Measurements from ENCODE around the gene MSL3.
A peak's percentile ranks its signal among the peaks of the same experiment; 100 is the strongest.

MSL3 gene

DNA sequence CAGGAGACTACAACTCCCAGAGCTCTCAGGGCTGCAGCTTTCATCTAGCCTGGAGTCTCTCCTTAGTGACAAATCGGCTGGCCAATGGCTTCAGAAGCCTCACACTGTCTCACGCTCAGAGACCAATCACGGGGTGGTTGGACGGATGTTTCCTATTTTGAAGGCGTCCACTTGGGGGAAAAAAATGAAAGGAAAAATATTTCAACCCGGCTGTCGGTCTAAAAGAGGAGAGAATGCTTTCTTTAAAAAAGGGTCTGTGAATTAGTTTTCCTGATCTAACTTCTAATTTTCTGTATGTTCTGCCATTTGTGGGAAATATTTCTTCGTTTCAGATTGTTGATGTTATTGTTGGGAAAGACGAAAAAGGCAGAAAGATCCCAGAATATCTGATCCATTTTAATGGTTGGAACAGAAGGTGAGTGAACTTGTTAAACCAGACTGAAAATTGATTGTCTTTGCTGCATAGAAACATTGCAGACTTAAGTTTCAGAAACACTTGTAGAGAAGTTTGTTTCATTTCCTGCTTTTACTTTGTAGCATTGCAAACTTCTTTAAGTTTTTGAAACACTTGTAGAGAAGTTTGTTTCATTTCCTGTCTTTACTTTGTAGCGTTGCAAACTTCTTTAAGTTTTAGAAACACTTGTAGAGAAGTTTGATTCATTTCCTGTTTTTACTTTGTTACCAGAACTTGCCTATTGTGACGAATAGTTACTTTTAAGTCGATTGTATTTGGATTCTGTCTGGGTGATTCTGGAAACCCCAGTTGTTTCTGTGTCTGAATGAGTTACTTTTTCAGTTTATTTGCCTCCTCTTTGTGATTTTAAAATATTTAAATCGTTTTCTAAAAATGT, 1.6 kb downstream of the MSL3 start:
- peak in 1 of 2 donors; percentile 65 for DNase-seq

DNA sequence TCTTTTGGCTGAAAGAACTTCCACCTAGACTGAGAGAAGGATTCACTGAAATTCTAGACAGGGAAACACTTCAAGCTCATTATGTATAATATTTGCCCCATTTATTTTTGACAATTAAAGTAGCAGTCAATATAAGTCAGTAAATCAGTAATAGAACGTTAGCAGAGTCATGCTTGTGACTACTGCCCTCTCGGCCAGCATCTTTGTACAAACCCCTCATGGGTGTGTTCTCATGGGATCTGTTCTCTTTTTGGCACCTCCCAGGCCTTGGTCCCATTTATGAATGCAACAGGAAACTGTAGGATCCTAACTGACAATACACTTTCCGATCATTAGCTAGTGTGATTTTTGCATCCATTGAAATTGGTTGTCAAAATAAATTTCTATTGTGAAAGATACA, 2.9 kb downstream of the MSL3 start:
- DNase-seq, result no peak

DNA sequence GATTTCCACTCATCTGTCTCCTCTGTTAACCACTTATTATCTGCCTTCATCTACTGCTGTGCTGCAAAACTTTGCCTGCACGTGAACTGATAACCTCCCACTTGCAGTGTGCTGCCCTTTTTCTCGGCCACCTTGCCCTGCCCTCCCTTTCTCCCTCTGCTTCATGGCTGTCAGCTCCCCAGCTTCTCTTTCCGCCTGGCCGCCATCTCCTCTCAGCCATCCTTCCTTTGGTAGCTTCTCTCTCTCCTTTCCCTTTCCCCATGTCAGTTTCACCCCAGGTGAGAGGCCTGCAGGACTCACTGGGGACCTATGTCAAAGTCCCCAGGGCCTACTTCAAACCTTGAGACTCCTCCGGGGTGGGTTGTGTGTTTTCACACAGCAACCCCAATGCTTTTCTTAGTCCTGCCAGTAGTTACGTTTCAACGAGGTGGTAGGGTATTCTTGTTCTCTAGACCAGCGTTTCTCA, 6.6 kb downstream of the MSL3 start:
- no peak for DNase-seq

DNA sequence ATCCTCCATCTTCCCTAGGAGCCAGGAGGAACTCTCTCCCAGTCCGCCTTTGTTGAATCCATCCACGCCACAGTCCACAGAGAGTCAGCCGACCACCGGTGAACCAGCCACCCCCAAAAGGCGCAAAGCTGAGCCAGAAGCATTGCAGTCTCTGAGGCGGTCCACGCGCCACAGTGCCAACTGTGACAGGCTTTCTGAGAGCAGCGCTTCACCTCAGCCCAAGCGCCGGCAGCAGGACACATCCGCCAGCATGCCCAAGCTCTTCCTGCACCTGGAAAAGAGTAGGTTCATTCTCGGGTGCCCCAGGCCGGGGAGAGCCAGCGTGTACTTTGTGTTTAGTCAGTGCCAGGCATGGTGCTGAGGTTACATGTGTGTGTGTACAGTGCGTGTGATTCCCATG, 7.4 kb downstream of the MSL3 start:
- DNase-seq, result no peak

DNA sequence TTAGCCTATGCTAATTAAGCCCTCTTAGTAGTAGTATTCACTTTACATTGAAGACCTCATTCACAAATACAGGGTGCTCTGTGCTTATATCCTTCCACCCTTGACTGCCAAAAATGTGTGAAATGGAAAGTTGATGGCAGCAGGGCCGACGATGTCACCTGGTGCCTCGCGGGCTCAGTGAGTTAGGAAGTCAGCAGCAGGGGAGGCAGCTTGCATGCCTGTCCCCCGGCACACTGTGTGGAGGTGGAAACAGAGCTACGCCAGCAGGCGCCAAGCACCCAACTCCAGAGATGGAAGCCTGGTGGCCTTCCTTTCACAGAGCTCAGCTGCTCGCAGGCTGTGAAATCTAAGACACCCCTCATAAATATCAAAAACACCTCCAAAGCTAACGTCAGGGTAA, 8.4 kb downstream of the MSL3 start:
- DNase-seq, result no peak

DNA sequence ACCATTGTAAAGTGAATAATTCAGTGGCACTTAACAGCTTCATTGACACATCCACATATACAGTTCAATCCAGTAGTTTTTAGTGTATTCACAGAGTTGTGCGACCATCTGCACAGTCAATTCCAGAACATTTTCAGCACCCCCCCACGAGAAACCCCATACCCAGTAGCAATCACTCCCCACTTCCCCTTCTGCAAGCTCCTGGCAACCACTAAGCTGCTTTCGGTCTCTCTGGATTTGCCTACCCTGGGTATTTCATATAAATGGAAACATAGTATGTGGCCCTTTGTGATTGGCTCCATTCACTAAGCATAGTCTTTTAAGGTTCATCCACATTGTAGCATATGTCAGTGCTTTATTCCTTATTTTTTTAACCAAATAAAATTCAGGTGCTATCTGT, 10.0 kb downstream of the MSL3 start:
- DNase-seq, result no peak

DNA sequence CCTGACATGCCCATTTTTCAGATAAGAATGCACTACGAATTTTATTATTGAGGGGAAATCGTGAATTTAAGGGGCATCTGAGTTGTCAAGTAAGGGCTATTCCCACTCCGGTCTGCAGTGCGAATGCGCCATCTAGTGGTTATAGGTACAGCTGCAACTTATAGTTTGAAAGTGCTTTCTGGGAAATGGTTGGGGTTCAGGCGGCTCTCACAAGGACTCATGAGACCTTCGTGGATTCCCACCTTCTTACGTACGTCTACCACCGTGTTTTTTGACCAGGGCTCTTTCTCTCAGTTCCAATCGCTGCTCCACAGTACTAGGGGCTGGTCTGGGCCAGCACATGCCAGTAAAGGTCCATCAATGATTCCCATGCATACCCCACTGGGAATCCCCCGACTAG, 12.3 kb downstream of the MSL3 start:
- DNase-seq, result peak in 1 of 2 donors; percentile 6

DNA sequence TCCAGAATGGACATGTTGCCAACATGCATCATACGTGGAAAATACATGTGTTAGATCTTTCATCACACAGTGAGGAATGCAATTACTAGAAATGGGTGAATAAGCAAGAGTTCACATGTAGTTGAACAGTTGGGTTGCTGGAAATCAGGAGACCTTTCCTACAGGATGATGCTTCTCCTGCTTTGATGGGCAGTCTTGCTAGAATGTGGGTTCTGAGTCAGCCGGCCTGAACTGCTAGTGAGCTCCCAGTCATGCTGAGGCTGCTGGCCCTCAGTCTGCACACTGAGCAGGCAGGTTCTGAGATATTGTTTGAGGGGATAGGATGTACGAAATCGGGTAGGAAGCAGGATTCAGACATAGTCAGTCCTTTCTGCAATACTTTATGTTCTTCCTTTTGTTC, 20.2 kb downstream of the MSL3 start:
- DNase-seq, result no peak

DNA sequence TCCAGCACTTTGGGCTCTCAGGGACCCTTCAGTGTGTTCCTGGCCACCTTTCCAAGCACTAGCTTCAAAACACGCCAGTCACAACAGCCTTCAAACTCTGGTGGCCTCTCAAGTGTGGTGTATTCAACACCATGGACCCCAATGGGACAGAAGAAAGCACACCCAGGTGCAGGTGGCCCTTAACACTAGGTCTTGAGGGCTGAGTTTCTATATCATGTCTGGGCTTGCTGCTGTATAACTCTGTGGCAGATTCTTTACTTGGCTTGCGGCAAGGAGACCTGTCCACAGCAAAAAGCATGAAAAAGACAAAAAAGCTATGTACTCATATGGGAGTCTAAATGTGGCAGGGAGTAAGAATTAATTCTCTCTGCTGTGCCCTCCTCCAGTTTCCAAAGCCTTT, 23.1 kb downstream of the MSL3 start:
- no peak for DNase-seq

DNA sequence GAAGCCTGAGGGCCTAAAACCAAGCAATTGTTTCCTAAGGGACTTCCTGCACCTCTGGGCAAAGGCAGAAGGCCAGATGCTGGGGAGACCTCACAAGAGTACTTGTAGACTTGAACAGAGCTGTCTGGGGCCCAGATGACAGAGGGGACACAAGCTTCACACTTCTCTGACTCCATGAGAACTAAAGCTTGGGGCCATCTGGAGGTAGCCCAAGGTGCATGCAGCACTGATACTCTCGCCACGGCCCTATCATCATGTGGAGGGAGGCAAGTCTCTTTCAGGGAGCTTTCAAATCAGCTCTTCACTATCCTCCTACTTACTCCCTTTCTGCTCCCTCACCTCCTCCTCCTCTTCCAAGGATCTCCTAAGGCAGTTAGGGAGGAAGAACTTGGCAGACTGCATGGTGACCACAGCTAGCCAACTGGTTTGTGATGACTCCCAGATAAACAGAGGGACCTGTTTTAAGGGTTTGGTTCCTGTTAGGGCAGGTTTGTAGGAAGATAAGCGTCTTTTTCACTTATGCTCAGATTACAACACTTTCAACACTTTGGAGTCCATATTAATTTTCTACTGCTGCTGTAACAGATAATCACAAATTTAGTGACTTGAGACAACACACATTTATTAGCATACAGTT, 23.8 kb downstream of the MSL3 start:
- no peak for DNase-seq

DNA sequence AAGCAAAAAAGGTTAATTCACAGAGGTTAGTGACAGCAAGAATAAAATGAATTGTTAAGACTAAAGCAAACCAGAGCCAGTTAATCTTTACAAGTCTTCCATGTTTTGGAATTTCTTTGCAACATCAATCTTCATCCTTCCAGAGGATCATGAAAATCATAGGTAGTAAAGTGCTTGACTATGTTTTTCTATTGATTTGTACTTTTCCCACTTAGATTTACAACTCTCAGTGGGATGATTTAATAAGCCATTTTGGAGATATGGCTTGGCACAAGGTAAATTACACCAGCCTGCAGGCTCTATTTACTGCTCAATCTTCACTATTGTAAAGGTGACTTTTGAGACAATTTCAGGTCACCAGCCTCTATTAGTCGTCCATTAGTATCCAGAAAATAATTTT, 26.5 kb downstream of the MSL3 start:
- no peak for DNase-seq

DNA sequence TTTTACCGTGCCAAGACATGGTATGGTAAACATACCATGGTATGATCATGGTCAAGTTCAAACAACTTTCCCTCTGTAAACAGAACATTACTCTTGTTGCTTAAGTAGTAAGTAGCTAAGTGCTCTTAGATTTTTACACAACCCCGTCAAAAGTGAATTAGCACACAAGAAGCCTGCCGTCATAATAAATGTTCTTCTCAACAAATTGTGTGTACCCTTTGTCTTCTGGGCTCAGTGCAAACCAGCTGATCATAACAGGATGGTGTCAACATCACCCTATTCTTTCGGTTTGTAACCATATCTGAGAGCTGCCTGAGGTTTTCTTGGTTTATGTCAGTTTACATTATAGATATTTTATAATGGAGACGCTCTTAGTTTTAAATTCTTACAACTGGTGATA, 28.8 kb downstream of the MSL3 start:
- no peak for DNase-seq

DNA sequence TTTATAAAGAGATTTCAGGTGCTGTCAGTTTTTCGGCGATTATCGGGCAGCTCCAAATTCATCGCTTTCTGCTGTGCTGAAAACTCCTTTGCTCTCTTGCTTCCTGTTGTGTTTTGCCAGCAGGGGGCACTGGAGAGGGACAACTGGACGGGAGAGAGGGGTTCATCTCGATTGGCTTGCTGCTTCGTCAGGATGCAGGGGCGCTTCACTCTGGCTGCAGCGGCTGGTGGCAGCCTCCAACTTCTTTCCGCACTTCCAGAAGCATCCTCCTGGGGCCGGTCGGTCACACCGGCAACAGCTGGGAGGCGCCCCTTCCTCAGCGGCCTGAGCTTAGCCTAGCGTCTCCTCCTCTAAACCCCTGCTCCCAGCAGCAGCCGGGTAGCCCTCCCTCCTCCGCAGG, 29.5 kb downstream of the MSL3 start:
- peak in 1 of 2 donors; percentile 21 for DNase-seq

DNA sequence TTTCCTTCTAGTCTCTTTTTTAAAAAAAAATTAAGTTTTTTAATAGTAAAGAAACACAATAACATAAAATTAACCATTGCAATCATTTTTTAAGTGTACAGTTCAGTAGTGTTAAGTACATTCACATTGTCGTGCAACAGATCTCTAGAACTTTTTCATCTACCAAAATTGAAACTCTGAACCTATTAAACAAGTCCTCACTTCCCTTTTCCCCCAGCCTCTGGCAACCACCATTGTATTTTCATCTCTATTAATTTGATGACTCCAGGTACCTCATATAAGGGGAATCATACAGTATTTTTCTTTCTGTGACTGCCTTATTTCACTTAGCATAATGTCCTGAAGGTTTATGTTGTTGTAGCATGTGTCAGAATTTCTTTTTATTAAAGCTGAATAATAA, 31.8 kb downstream of the MSL3 start:
- no peak for DNase-seq

DNA sequence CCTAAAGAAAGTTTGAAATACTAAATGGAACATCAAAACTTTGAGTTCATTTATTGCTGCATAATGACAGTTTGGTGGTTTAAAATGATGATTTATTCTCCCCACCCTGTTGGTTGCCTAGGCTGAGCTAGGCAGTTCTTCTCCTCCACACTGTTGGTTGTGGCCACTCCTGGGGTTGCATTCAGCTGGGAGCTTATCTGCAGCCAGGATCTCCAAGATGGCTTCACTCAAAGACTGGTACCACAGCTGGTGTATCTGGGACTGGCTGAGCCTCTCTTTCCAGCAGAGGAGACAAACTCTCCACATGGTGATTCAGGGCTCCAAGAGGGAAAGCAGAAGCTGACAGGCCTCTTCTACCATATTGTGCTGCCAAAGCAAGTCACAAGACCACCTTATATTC, 33.1 kb downstream of the MSL3 start:
- DNase-seq, result no peak

DNA sequence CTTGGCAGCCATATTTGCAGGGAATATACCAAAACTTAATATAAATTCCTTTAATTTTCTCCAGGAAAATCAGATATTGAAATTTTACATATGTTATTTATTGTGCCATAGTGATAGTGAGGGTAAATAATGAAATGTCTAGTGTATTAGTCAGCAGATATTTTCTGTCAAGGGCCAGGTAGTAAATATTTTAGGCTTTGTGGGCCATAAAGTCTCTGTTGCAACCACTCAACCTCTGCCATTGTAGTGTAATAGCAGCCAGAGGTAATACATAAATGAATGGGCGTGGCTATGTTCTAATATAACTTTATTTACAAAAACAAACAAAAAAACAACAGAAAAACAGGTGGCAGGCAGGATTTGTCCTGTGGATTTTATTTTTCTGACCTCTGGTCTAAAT, 33.5 kb downstream of the MSL3 start:
- no peak for DNase-seq

DNA sequence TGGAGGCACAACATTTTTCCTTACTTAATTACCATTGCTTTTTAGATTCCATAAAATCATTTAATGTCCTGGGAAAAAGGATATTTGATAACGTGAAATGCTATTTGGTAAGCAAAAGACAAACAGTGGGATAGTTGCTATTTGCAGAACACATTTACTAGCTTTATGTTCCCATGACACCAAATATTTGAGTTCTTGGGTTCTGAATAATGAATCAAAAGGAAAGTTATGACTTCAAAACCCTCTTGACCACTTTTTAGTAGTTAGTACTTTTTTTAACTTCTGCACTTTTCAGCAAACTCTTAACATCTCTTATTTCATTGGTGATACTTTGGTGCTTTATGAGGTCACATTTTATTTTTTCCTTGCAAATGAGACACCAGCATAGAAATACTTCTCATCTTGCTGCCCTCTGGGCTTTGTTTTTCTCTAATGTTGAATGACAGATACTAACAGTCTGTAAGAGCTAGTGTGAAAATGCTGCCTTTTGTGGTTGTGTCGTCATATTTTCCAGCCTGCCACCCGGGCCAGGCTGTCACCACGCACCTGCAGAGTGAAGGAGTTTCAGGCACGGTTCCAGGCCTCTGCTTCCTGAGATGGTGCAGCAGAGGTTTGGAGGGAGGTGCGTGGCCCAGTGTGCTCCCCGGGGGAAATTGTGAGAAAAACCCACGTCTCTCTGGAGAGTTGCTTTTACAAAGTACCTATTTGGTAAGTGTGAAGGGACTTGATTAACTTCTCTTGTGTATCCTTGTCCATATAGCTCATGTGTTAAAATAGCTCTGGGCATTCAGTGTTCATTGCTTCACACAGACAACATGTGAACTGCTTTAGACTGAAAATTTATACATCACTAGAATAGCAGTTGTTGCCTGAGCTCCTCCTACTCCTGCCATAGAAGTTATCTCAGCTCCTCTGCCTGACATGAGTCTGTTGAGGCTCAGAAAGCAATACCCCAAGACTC, 34.7 kb downstream of the MSL3 start:
- DNase-seq, result peak in 1 of 2 donors; percentile 12

DNA sequence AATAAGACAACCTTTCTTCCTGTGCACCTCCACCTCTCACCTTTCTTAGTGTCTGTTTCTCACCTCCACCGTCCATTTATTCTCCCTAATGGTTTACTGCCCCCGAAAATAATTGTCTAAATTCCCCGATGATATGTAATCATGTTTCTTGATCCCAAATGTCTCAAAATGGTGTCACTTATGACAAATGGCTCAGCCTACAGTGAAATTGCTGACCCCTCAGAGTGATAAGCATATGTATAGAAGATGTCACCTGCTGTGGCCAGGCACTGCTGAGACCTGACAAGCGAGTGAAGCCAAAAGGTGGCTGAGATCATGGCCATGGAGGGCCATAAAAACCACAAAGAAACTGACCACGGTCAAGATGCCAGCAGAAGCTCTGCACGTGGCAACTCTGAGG, 35.7 kb downstream of the MSL3 start:
- no peak for DNase-seq

DNA sequence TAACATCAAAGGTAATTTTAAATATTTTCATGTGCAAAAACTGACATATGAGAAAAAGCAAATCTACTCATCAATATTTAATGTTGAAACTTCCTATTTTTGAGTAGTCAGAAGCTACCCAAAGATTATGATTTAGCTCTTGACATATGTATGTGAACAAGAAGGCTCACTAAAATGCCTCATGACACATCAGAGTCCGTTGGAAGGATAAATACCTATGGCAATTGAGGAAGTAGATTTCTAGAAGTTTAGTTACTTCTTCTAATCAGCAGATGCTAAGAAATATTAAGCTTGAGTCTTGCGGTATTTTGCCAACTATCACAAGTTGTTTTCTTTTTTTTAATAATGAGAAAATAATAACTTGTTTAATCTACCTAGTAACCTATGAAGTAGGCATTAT, 55.3 kb downstream of the MSL3 start:
- DNase-seq, result no peak

Data from bone marrow (tissue), 2 donors.